Stimulated activated CD4-positive, alpha-beta T cell treated with anti-CD3 and anti-CD28 coated beads, Interleukin-12 subunit alpha, Interleukin-12 subunit beta, amount 100 ng/mL, for 48 hours (primary cell): ENCODE measurements around the gene HUS1B.

Experiments
- DNase-seq, 3 donors: peaks; one replicate each; pipeline ENCODE4 v3.0.0-alpha.2; 2020; ENCODE audit warnings: low read depth in 2 of 3, low spot score in 1 of 3

HUS1B gene

DNA sequence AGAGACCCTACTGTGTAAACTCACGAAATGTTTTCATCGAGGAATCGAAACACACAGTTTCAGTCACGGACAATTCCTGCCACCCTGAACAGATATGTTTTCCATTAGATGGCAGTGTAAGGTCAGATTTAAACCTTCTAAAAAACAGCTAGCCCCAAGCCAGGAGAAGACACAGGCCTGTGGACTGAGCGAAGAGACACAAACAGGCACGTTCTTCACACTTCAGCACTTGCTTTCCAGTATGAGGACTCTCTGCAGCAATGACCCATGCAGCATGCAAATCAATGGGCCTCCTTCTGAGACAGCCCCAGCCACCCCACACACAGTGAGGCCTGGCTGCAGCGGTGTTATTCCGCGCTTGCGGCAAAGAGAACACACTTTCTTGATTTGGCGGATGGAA lies 31.9 kb downstream of the HUS1B start:
- no peak for DNase-seq

DNA sequence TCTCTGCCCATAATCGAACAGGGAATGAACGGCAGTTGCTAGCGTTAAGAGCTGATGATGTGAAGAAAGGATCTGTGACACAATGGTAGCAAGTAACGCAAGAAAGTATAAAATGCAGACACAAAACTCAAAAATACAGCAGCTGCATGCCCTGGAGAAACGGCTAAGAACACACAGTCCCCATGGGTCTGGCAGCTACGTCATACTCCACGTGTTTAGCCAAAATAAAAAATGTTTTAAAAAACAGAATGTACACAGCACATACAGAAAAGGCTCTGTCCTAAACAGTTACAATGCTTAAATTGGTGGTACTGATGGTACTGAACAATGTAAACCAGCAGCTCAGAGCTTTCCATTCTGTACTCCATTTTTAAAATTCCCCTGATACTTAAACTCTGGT lies 34.4 kb downstream of the HUS1B start:
- no peak for DNase-seq

GRCh38 chr6:621931-622330 lies 35.0 kb downstream of the HUS1B start:
- DNase-seq = no peak

DNA sequence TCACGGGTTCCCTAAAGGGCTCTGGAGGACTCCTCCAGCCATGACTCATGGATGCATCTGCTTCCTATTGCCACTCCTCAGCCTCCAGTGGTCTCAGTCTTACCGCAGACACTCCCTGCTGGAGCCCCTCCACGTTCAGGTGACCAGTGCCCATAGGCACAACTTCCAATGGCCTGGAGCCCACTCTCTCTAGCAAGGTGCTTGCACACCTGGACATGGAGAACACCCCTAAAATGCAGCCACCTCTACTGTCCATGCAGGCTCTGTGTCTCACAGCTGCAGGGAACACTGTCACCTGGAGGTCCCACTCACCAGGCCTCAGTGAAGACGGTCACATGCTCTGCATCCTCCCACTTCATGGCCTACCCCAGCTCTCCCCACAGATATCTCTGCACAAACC lies 36.0 kb downstream of the HUS1B start:
- no peak for DNase-seq

DNA sequence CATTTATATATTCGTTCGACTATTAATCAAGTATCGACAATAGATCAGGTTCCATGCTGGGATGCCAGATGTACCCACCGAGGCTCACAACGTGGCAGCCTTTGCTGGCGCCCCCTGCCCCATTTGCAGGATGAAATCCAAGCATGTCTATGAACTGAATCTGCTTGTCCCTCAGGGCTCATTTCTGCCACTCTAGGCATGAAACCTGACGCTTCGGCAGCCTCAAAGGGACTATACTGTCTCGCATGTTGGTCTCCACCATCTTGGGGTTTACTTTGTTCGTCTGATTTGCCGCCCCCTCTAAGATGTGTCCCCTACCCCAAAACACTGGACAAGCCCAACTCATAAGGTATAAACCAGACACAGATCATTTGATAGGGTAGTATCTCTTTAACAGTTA lies 36.7 kb downstream of the HUS1B start:
- no peak for DNase-seq

GRCh38 chr6:617456-618100 lies 39.3 kb downstream of the HUS1B start:
- no peak for DNase-seq

- DNase-seq = no peak
These were observed 42.9 kb downstream of the HUS1B start for GRCh38 chr6:613981-614380.

DNA sequence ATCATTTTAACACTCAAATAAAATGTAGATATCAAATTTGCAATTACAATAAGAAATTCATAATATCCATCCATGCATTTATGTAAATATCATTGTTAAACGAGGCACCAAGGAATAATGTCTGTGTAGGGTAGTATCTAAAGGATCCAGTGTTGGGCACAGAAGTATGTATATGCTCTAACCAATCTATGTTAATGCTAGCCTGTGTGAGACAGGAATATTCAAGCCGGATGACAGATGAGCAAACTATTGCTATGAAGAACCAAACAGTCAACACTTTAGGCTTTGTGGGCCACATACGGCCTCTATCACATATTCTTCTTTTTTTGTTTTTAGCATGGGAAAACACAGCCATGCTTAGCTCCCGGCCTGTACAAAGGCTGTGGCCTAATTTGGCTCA lies 45.0 kb downstream of the HUS1B start:
- no peak for DNase-seq

GRCh38 chr6:610882-611281 lies 46.0 kb downstream of the HUS1B start:
- DNase-seq = no peak

DNA sequence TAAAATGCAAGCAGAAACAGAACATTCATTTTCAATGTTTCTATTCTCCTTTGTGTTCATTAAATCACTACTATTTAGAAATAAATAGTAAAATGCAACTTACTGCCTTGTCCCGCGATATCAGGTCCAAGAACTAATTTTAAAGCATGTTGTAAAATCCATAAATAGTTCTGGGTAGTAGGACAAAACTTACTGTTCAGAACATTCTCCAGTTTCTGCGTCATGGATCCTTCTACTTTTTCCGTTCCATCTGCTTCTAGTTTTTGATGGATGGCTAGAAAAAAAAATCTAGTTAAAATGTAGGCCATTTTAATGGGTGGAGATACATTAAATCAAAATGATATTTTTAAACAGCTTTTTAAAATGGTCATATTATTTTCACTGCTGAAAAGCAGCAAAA lies 47.0 kb downstream of the HUS1B start:
- DNase-seq = no peak

DNA sequence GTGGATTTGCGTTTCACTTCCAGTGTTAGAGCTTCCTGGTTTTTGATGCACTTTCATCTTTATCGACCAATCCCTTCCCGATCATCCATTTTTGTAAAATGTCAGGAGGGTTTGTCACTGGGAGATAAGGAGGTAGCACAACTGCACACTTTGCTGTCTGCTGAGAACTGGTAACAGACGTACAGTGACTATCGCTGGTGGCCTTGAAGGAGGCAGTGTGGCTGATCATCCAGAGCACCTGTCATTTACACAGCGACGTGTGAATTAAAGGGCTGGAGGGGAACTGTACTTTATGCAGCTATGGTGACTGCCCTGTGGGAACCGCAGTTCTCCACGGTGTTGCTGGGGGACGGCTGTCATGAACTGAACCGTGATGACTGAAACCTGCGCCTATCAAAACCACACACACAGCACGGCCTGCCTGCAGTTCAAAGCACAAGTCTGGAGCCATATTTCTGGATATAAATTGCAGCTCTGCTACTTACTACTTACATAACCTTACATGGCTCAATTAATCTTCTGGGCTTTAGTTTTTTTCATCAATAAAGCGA lies 50.0 kb downstream of the HUS1B start:
- no peak for DNase-seq
